ENCODE measurements around the gene ATL2. TPM values are rescaled to one million over a fixed set of nuclear protein-coding genes. Genes with fewer than 3 reads are reported as not detected.

ATL2 gene
- total RNA-seq, 4 donors from 2014 or later = 206 to 329 (median 253) TPM

DNA sequence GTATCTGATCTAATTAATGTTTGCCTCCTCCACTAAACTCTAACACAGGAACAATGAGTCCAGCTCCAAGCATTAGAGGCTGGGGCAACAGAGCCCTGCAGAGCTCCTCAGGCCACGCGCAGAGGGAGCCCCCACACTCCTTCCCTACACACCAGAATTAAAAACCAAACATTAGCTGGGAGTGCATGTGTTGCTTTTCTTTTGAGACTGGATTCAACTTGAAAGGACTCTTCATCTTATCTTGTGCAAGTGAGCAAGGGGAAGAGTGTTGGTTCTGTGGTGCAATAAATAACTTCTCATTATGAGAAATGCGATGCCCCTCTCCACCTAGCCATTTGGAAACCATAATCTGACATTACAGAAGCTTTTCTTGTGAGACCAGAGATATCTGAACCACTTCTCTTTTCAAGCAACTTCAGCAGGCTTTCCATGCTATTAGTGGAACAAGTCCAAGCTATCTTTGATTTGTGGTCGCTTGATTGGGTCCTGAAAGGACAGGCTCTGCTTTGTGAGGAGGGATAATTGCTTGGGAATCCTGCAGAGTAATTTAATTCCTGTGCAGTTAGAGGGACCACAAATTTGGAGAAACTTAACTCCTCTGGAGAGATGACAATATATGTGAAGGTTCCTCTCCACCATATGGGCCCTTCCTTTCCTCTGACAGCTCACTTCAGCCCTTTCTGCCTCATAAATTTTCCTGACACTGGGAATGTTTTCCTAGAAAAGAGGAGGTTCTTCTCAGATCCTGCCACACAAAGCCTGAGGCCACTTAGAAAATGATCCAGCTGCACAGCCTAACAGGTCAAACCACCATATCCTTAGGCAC is 112.5 kb downstream of the ATL2 start:
- TF ChIP-seq POLR2AphosphoS5 (IDR thresholded peaks at IDR 0.05) = no peak
- TF ChIP-seq EP300 (IDR thresholded peaks at IDR 0.05) = no peak
- TF ChIP-seq, protein P1, sequence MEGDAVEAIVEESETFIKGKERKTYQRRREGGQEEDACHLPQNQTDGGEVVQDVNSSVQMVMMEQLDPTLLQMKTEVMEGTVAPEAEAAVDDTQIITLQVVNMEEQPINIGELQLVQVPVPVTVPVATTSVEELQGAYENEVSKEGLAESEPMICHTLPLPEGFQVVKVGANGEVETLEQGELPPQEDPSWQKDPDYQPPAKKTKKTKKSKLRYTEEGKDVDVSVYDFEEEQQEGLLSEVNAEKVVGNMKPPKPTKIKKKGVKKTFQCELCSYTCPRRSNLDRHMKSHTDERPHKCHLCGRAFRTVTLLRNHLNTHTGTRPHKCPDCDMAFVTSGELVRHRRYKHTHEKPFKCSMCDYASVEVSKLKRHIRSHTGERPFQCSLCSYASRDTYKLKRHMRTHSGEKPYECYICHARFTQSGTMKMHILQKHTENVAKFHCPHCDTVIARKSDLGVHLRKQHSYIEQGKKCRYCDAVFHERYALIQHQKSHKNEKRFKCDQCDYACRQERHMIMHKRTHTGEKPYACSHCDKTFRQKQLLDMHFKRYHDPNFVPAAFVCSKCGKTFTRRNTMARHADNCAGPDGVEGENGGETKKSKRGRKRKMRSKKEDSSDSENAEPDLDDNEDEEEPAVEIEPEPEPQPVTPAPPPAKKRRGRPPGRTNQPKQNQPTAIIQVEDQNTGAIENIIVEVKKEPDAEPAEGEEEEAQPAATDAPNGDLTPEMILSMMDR (IDR thresholded peaks at IDR 0.05) = no peak
- TF ChIP-seq POLR2A (IDR thresholded peaks at IDR 0.05) = no peak
- Histone ChIP-seq H3K27ac (no peak overlapping the region), H3K36me3 (no peaks in the 10 kb centered on the region), H3K4me3 (no peak overlapping the region), H3K4me1 (no peaks in the 10 kb centered on the region), H3K9me3 (no peaks in the 10 kb centered on the region), H3K27me3 (no peaks in the 10 kb centered on the region)
- ATAC-seq = no peak
- WGBS, 2 donors (ENCODE audit: low coverage in 1 of 2) = 55 to 83% methylated on average over 2 of the region's 4 CpGs

DNA sequence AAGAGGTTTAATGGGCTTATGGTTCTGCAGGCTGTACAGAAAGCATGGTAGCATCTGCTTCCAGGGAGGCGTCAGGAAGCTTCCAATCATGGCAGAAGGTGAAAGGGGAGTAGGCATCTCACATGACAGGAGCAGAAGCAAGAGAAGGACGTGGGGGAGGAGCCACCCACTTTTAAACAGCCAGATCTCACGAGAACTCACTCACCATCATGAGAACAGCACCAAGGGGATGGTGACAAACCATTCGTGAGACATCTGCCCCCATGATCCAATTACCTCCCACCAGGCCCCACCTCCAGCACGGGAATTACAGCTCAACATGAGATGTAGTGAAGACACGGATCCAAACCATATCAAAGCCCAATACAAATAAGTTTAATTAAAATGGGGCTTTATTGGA is 113.8 kb downstream of the ATL2 start:
- ATAC-seq = no peak
- H3K27ac ChIP-seq = no peak overlapping the region
- no peaks in the 10 kb centered on the region for H3K9me3 ChIP-seq
- H3K27me3 ChIP-seq = no peaks in the 10 kb centered on the region
- no peak overlapping the region for H3K4me3 ChIP-seq
- WGBS, 2 donors (ENCODE audit: low coverage in 1 of 2) = 86 to 90% methylated on average over 6 of the region's 6 CpGs
- no peak for TF ChIP-seq POLR2A (IDR thresholded peaks at IDR 0.05)
- no peak for TF ChIP-seq POLR2AphosphoS5 (IDR thresholded peaks at IDR 0.05)
- TF ChIP-seq, protein P1 (IDR thresholded peaks at IDR 0.05) = no peak
- no peak for TF ChIP-seq EP300 (IDR thresholded peaks at IDR 0.05)
- H3K4me1 ChIP-seq = no peaks in the 10 kb centered on the region
- H3K36me3 ChIP-seq = no peaks in the 10 kb centered on the region

DNA sequence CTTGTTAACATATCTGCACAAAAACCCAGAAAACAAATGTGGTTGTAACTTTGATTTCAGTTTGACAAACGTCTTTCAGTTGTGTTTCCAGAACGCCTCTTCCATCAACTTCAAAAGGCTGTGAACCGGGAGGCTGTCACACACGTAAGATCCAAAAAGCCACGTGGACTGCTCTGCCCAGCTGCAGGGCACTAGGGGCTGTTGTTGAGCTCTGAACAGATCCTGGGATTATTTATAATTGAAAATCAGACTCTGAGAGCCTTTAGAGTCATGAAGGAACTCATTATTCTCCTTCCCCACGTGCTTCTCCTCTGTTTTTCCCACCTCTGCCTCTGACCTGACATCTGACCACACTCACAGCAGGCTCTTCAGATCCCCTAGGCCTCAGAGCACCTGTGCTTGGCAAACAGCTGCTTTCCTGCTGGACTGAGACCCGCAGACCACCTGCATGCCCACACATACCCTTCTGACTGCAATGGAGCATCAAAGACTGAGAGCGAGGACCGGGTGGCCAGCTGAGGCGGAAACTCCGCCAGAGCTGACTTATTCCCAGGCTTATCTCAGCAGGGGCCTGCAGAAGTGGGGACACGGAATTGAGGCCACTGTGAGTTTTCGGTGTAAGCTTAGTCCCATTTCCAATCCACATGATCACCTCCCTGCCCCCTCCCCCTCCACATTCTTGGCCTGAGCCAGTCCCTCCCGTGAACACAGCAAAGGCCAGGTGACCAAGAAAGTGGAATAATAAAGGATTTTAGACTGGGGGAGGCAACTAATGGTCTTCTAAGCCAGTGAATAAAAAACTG is 114.8 kb downstream of the ATL2 start:
- Histone ChIP-seq H3K27ac (no peak overlapping the region), H3K36me3 (no peaks in the 10 kb centered on the region), H3K4me1 (no peaks in the 10 kb centered on the region), H3K4me3 (no peak overlapping the region), H3K9me3 (no peaks in the 10 kb centered on the region), H3K27me3 (no peaks in the 10 kb centered on the region)
- no peak for ATAC-seq
- 83 to 86% methylated on average over 6 of the region's 14 CpGs for WGBS, 2 donors (ENCODE audit: low coverage in 1 of 2)
- no peak for TF ChIP-seq POLR2A (IDR thresholded peaks at IDR 0.05)
- no peak for TF ChIP-seq EP300 (IDR thresholded peaks at IDR 0.05)
- no peak for TF ChIP-seq POLR2AphosphoS5 (IDR thresholded peaks at IDR 0.05)
- TF ChIP-seq, protein P1 (IDR thresholded peaks at IDR 0.05) = no peak

DNA sequence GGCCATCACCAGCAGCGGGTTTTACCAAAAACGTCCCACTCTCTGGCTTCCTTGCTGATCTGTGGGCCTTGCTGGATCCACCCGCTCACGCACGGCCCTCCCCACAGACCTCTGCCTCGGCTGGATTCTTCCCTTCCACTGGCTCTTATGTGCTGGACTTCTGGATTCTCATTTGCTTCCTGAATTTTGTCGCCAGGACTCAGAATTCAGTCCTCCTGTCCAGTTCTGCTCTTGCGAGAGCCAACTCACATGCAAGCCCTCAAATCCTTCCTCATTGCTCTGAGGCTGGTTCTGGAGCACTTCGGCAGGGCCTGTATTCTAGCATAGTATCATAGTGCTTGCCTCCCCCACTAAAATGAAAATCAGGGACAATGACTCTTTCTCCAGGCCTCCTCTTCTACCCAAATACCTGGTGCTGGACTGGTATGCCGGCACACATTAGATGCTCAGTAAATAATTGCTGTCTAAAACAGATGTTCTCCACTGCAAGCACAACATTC is 115.5 kb downstream of the ATL2 start:
- H3K27ac ChIP-seq = no peak overlapping the region
- no peaks in the 10 kb centered on the region for H3K9me3 ChIP-seq
- no peaks in the 10 kb centered on the region for H3K4me1 ChIP-seq
- no peaks in the 10 kb centered on the region for H3K36me3 ChIP-seq
- TF ChIP-seq POLR2A (IDR thresholded peaks at IDR 0.05) (no peak), POLR2AphosphoS5 (IDR thresholded peaks at IDR 0.05) (no peak), EP300 (IDR thresholded peaks at IDR 0.05) (no peak)
- TF ChIP-seq, protein P1 (IDR thresholded peaks at IDR 0.05) = no peak
- 78 to 86% methylated on average over 6 to 7 of the region's 10 CpGs for WGBS, 2 donors (ENCODE audit: low coverage in 1 of 2)
- peak; percentile 28 for ATAC-seq
- no peak overlapping the region for H3K4me3 ChIP-seq
- H3K27me3 ChIP-seq = no peaks in the 10 kb centered on the region

All from gastroesophageal sphincter (tissue), 4 donors.